ENCODE results near the gene PPP3CA.

DNA sequence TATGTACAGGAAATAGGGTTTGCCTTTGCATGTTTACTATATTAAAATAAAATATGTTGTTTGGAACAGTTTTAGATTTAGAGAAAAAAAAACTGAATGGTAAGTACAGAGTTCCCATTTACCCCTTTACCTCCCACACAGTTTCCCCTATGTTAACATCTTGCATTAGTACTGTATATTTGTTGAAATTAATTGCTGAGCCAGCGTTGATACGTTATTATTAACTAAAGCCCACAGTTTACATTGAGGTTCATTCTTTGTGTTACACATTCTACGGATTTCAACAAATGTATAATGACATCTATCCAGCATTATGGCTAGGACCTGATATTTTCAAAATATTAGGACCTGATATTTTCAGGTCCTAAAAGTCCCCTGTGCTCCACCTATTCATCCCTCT lies 70.7 kb downstream of the PPP3CA start:
- TF ChIP-seq CTCF (CRISPR knock-in tag; IDR thresholded peaks at IDR 0.05) (no peak), SP1 (IDR thresholded peaks at IDR 0.05) (no peak), SP1 (CRISPR knock-in tag; IDR thresholded peaks at IDR 0.05) (no peak), TAF1 (CRISPR knock-in tag; IDR thresholded peaks at IDR 0.05) (no peak), CAMTA2 (CRISPR knock-in tag; IDR thresholded peaks at IDR 0.05; ENCODE audit: borderline replicate concordance) (no peak), ZNF761 (CRISPR knock-in tag; conservative IDR thresholded peaks at IDR 0.05) (no peak), ZFP37 (CRISPR knock-in tag; IDR thresholded peaks at IDR 0.05; ENCODE audit: borderline replicate concordance) (no peak)
- TF ChIP-seq, protein P1, sequence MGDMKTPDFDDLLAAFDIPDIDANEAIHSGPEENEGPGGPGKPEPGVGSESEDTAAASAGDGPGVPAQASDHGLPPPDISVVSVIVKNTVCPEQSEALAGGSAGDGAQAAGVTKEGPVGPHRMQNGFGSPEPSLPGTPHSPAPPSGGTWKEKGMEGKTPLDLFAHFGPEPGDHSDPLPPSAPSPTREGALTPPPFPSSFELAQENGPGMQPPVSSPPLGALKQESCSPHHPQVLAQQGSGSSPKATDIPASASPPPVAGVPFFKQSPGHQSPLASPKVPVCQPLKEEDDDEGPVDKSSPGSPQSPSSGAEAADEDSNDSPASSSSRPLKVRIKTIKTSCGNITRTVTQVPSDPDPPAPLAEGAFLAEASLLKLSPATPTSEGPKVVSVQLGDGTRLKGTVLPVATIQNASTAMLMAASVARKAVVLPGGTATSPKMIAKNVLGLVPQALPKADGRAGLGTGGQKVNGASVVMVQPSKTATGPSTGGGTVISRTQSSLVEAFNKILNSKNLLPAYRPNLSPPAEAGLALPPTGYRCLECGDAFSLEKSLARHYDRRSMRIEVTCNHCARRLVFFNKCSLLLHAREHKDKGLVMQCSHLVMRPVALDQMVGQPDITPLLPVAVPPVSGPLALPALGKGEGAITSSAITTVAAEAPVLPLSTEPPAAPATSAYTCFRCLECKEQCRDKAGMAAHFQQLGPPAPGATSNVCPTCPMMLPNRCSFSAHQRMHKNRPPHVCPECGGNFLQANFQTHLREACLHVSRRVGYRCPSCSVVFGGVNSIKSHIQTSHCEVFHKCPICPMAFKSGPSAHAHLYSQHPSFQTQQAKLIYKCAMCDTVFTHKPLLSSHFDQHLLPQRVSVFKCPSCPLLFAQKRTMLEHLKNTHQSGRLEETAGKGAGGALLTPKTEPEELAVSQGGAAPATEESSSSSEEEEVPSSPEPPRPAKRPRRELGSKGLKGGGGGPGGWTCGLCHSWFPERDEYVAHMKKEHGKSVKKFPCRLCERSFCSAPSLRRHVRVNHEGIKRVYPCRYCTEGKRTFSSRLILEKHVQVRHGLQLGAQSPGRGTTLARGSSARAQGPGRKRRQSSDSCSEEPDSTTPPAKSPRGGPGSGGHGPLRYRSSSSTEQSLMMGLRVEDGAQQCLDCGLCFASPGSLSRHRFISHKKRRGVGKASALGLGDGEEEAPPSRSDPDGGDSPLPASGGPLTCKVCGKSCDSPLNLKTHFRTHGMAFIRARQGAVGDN (CRISPR knock-in tag; IDR thresholded peaks at IDR 0.05) = no peak
- TF ChIP-seq, protein P2, sequence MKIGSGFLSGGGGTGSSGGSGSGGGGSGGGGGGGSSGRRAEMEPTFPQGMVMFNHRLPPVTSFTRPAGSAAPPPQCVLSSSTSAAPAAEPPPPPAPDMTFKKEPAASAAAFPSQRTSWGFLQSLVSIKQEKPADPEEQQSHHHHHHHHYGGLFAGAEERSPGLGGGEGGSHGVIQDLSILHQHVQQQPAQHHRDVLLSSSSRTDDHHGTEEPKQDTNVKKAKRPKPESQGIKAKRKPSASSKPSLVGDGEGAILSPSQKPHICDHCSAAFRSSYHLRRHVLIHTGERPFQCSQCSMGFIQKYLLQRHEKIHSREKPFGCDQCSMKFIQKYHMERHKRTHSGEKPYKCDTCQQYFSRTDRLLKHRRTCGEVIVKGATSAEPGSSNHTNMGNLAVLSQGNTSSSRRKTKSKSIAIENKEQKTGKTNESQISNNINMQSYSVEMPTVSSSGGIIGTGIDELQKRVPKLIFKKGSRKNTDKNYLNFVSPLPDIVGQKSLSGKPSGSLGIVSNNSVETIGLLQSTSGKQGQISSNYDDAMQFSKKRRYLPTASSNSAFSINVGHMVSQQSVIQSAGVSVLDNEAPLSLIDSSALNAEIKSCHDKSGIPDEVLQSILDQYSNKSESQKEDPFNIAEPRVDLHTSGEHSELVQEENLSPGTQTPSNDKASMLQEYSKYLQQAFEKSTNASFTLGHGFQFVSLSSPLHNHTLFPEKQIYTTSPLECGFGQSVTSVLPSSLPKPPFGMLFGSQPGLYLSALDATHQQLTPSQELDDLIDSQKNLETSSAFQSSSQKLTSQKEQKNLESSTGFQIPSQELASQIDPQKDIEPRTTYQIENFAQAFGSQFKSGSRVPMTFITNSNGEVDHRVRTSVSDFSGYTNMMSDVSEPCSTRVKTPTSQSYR (CRISPR knock-in tag; IDR thresholded peaks at IDR 0.05; ENCODE audit: borderline replicate concordance) = no peak
- TF ChIP-seq, protein P3, sequence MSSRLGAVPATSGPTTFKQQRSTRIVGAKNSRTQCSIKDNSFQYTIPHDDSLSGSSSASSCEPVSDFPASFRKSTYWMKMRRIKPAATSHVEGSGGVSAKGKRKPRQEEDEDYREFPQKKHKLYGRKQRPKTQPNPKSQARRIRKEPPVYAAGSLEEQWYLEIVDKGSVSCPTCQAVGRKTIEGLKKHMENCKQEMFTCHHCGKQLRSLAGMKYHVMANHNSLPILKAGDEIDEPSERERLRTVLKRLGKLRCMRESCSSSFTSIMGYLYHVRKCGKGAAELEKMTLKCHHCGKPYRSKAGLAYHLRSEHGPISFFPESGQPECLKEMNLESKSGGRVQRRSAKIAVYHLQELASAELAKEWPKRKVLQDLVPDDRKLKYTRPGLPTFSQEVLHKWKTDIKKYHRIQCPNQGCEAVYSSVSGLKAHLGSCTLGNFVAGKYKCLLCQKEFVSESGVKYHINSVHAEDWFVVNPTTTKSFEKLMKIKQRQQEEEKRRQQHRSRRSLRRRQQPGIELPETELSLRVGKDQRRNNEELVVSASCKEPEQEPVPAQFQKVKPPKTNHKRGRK (CRISPR knock-in tag; IDR thresholded peaks at IDR 0.05) = no peak
